GM18499 (cell line): ENCODE measurements around the gene RFX8.

Experiments used
- ATAC-seq: cut with Tn5 transposase; IDR thresholded peaks from one replicate; pipeline ENCODE4 v1.9.1; 2021; ENCODE audit warnings: moderate number of reproducible peaks; ENCODE audit not compliant: insufficient read depth, unreplicated experiment

Gene RFX8

DNA sequence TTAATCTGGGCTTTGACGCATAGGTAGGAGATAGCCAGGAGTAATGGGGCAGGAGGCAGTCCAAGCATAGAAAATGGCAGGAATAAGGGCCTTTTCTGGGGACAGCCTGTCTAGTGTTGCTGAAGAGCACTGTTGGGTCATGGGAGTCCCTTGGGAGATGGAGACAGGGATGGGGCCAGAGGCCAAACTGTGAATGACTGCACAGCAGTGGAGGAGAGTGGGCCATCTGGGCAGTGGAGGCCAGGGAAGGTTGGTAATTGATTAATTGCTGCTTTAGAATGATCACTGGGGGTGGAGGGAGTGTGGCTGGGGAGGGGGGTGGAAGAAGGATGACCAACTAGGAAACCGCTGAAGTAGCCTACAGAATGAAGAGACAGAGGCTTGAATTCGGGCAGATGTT lies 59.0 kb downstream of the RFX8 start:
- ATAC-seq = no peak

DNA sequence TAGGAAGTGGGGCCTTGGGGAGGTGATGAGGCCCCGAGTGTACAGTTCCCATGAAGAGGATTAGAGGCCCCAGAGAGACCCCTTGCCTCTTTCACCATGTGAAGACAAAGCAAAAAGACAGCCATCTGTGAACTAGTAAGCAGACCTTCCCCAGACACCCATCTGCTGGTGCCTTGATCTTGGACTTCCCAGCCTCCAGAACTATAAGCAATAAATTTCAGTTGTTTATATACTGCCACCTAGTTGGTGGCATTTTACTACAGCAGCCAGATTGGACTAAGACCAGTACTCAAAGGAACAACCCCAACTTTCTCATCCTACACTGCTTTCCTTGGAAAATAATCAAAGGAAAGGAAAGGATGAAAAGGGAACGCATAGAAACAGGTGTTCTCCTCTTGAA lies 59.7 kb downstream of the RFX8 start:
- no peak for ATAC-seq

DNA sequence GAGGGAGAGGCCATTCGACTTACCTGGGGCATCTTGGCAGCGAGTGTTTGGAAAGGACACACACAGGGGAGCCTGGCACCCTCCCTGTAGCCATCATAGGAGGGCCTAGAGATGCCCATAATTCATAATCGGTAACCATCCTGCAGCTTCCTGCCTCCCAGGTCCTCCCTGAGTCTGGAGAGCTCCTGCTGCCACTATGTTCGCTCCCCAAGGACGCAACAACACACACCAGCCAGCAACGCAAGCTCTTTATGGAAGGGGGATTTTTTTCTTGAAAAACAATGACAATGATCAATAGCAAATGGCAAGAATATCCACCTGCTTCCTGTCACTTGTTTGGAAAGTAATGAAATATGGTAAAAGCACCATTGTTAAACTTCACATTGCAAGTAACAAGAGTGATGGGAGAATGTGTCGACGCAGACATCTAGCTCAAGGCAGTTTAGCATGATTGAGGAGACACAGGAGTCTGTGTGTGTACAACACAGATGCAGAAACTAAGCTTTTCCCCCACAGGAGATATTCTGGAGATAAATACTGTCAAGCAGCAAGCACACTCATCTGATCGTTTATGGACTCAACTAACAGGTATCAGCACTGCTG lies 62.7 kb downstream of the RFX8 start:
- ATAC-seq = no peak

DNA sequence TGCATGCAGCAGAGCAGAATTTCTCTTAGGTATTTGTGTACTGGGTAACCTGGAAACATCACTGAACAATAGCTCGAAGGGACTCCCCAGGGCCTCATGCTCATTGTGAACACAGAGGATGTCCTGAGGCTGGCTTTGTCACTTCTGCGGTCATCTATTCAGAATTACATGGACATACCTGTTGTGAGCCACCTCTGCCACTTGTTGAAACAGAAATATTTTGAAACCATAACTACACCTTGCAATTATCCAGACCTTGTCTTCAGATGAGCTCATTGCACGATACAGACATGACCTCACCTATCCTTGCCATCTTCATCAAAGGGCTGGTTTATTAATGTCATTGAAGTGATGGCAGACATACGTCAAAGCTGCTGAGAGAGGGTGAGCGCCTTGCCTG lies 64.2 kb downstream of the RFX8 start:
- ATAC-seq = no peak

DNA sequence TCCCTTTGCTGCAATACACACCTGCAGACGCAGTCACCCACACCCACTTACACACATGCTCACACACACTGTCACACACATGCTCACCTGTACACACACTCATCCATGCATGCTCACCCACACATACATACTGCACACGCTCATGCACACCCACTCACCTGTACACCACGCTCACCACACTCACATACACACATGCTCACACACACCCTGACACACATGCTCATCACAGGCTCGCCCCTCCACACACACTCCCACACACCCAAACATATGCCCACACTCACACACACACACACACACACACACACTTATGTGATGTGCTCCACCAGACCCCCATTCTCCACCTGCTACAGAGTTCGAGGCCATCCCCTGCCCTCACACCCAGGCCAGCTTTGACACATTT lies 64.8 kb downstream of the RFX8 start:
- ATAC-seq = no peak

DNA sequence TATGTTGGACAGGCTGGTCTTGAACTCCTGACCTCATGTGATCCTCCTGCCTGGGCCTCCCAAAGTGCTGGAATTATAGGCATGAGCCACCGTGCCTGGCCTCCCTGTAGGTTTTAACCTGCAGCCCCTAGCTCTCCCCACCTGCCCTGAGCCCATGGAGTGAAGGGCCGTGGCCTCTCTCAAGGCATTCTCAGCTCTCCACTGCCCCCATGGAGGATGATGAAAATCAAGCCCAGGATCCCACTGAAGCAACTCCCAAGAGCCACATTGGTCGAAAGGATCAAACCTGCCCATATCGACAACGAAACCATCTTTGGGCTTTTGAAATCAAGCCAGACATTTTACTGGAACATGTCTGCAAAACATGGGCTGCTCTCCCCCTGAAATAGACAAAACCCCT lies 65.2 kb downstream of the RFX8 start:
- ATAC-seq = no peak

DNA sequence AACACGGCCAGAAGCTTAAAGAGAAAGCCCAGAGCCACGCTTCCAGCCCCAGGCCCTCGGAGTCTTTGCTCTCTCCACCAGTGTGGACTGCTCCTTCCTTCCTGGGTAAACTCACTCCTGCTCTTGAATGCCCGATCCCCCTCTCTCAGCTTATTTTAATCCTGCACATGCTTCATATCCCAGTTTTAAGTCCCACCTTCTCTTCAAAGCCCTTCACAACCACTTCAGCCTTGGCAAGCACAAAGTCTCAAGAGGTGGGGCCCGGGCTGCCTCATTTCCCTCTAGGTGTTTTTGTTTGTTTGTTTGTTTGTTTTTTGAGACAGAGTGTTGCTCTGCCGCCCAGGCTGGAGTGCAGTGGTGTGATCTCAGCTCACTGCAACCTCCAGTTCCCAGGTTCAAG lies 66.0 kb downstream of the RFX8 start:
- ATAC-seq = no peak

DNA sequence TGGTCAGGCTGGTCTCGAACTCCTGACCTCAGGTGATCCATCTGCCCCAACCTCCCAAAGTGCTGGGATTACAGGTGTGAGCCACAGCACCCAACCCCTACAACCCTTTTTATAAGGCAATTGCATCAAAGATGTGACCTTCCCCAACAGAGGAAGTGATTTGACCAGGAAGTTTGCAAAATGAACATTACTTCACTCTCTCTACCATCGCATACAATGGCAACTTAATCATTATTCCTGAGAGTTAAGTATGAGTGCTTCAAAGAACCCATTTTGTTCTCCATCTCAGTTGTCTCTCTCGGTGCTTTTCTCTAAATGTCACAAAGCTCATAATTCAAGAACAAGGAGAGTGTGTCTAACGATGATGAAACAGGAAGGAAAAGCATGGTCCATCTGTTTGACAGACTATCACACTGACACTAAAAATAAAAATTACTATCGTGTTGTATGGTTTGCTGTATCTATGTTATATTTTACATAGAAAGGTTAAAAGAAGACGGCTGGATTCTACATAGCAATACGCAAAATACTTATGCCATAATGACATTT lies 69.5 kb downstream of the RFX8 start:
- ATAC-seq = no peak

DNA sequence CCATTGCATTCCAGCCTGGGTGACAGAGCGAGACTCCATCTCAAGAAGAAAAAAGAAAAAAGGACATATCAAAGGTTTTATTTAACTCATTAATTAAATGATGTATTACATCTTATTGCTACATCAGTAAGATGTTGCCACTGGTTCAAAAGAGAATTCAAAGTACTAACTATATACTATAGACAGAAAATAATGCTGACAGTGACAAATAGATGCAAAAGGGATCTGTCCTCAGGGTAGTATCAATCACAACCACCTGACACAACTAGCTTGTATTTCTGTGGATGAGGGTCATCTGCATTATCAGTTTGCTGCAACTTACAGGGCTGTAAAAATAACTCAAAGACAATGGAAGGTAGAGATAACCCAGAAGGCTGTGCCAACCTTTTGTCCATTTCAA lies 71.2 kb downstream of the RFX8 start:
- ATAC-seq = no peak

DNA sequence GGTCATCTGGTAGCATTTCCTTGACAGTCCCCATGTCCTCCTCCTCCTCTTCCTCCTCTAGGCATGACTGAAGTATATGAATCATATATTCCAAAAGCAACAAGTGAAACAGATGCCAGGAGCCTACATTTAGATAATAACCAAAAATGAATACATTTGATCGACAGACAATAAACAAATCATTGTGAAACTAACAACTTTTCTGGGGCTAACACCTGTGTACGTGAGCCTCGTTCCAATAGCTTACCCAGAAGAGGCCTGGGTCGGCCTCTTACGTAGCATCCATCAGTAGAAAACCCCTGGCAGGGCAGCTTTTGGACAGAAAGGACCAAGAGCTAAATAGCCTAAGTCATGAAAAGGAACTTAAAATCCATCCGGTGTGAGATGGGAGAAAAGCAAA lies 72.3 kb downstream of the RFX8 start:
- ATAC-seq = no peak

DNA sequence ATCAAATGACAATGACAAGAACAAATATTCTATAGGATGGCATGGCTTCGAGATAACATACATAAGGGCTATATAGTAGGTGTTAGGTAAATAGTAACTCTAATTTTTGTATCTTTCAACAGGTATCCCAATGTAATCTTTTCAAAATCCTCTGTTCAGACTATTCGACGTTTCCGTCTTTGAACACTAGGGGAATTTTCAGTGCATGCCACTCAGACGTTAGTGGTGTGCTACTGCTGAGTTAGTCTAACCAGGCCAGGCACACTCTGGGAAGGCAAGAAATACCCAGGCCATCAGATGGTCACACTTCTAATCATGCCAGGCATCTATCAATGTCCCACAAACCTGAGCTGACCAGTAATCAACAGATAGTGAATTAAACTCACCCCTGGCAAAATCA lies 73.0 kb downstream of the RFX8 start:
- no peak for ATAC-seq

DNA sequence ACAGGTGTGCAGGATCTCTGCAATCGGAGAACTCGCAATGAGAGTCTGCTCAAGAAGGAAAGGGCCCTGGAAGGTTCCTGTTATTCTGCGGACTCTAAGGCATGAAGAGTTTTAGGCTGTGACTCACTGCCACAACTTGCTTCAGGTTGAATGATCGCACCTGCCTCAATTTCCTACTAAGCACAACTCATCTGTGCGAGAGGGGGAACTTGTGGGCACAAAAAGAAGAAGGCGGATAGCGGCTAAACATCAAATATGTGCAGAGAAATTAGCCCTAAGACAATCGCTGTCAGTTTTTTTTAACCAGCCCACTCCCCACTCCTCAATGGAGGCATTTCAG lies 73.6 kb downstream of the RFX8 start:
- ATAC-seq = no peak

DNA sequence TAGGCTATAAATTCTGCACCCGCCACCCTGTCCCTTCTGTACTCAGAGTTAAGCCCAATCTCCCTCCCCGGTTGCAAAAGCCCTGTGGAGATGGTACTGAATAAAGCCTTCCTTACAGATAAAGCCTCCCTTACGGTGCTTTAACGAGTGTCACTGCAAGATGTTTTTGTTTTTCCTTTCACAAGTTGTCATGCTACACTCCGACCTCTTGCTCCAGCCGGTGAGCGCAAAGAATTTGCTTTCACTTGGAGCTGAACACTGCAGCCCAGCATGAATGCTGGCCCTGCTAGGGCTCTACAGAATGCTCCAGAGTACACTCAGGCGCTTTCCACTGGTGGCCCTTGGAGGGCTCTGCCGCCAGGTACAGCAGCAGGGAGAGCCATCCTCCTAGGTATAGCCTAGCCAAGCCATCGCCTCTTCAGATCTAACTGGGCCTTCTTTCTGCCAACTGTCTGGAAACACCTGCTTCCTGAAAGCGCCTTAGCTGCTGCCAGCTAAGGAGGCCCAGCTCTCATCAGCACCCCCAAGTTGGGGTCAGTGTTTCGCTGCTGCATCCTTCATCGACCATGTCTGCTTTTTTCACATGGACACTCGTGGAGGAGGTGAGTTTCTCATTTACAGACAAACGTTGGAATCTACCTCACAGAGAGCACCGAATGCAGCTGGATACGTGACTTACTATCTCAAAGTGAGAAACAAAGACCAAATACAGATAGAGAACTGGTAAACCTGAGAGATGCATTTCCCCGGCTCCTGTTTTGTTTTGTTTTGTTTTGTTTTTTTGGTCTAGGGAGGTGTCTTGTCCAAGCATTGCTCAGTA lies 74.2 kb downstream of the RFX8 start:
- ATAC-seq = no peak

DNA sequence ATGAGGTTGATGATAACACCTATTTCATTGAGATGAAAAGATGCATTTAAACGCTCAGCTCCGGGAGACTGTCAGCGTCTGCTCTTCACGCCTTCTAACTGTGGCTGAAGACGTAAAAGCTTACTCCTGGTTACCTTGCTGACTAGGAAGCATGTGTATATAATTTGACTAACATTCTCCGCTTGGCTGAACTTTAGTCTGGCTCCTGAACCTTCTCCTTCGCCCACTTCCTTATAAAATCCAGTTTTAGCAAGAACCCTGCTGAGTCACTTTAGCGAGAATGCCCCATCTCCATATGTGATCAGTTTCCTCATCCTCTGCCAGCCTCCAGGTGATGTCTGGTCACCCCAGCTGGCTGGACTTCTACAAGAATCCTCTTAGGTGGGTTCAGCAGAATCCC lies 74.9 kb downstream of the RFX8 start:
- ATAC-seq = no peak

DNA sequence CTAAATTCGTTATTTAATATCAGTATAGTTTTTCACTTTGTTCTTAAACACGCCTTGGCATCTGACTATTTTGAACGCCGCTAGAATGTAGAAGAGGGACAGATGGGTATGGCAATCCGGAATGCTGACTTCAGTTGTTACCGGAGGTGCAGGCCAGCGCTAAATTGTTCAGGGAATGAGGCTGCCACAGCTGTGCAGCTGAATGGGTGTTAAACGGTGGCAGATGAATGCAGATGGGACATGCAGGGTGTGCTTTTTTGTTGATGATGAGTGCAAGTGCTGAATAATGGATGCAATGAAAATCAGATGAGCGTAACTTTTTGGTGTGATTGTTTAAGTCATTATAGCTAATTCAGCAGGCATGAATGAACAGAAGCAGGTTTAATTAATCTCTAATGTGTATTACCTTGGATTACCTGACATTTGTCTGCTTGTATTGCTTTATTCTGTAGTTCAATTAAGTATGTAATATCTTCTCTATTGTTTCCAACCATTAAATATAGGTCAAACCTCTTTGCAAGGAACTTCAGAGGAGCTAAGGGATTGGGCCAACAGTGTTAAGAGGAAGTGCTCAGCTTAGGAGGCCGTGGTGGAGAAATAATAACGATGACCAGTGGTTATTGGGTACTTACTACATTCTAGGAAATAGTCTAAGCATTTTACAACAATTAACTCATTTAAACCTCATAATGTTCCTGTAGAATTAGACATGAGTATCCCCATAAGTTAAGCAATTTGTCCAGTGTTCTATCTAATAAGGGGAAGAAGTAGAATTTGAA lies 75.7 kb downstream of the RFX8 start:
- no peak for ATAC-seq

DNA sequence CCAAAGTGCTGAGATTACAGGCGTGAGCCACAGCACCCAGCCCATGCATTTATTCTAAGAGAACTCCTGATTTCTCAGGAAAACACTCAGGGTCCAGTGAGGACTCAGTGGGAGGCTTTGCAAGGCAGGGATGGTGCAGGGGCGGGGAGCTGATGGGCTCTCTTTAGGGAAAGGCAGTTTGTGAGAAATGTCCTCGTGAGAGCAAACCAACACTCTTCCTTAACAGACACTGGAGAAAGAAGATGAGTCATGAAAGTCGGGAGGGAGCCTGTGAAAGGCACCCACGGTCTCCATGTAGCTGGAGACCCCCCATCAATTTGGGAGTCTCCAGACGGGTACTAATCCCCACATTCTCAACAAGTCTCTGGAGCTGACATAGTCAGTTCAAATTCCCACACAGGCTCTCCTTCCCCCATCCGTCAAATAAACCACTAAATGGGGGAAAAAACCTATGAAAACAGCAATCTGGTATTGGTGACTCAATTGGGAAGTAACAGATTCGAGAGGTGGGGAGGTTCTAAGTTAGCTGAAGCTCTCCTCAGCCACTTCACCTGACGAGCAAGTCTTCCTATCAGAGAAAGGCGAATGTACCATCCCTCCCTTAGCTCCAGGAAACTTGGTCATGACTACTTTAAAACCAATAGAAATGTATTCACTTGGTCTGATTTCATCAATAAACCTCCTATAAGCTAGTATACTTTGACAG lies 76.6 kb downstream of the RFX8 start:
- no peak for ATAC-seq

DNA sequence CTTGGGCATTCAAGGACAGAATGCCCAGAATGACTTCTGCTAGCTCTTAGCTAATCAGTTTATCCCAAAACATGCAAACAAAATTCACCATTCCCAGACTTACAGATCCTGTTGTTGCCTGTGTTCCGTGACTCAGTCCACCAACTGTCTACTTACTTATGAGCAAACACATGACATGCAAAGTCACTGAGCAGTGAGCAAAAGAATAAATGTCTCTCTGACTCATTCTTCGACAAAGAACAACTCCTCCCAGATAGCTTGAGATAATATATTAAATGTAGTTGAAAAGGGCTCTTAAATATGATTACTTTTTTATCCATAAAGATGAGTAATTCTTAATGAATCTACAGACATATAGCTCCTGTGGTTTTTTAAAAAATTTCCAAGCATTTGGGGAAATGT lies 78.6 kb downstream of the RFX8 start:
- ATAC-seq = no peak

DNA sequence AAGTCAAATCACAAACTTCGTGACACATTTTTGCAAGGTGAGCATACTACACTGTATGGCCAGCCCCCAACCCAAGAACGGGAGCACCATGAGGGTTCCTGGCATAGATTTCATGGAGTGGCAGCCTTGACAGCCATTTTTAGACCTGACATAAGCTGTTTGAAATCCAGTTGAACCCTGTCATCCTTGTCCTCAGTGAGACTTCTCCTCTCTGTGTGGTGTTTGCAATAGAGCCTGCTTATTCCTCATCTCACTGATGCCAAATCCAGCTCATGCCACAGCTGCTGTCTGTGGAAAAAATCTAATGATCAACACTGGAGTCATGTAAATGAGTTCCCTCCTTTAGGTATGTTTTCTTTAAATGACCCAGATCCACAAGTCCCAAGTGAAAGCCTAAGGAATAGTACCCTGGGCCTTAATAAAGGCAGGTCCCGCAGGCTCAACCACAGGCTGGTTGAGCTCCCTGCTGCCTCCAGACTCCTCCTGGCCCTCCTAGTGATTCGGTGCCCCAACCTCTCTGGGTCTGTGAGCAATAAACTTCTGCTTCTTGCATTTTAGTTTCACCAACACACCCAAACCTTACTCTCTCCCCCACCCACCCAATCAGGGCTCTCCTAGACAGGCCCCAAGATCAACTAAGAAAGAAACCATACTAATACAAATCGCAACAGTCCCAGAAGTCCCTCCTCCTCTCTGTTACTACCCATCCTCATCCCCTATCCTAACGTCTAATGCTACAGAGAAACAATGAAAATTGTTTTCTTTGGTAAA lies 79.2 kb downstream of the RFX8 start:
- no peak for ATAC-seq

DNA sequence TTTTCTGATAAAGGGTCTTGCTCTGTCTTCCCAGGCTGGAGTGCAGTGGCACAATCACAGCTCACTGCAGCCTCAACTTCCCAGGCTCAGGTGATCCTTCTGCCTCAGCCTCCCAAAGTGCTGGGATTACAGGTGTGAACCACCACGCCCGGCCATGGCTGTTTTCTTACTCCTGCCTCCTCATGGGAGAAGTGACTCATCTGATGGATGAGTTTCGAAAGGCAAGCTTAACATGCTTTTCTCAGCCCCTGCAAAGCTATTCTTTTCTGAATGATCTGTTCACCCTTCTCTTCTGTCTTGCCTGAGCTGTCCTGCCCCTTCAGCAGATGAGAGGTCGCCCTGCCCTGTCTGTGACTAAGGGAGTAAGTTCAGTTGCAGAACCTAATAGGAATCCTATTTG lies 86.7 kb downstream of the RFX8 start:
- no peak for ATAC-seq
